GM21717 (cell line): ENCODE results near the gene RIN1.

Source experiments
- ATAC-seq: cut with Tn5 transposase; IDR thresholded peaks from one replicate; pipeline ENCODE4 v1.9.1; 2021; ENCODE audit warnings: mild to moderate bottlenecking, moderate library complexity; ENCODE audit not compliant: unreplicated experiment

Gene RIN1

GRCh38 chr11:66309475-66309874 is 26.8 kb downstream of the RIN1 start:
- ATAC-seq = no peak

GRCh38 chr11:66302656-66303055 is 33.6 kb downstream of the RIN1 start:
- ATAC-seq = no peak

- no peak for ATAC-seq
These were observed 37.0 kb downstream of the RIN1 start for GRCh38 chr11:66299186-66299585.

- ATAC-seq = no peak
These were observed 38.6 kb downstream of the RIN1 start for GRCh38 chr11:66297610-66298009.

- ATAC-seq = no peak
These were observed 41.3 kb downstream of the RIN1 start for GRCh38 chr11:66294626-66295620.

- ATAC-seq = no peak
These were observed 42.2 kb downstream of the RIN1 start for GRCh38 chr11:66293777-66294625.

- no peak for ATAC-seq
These were observed 42.9 kb downstream of the RIN1 start for GRCh38 chr11:66293352-66293751.

- ATAC-seq = no peak
These were observed 43.5 kb downstream of the RIN1 start for GRCh38 chr11:66292543-66293332.

- ATAC-seq = no peak
These were observed 44.3 kb downstream of the RIN1 start, which contains the start of gene TMEM151A for GRCh38 chr11:66291706-66292542. Gene TMEM151A (plus strand): TSS chr11:66291894. CDS start chr11:66292014, 120 bp downstream.

GRCh38 chr11:66291303-66291705 is 44.9 kb downstream of the RIN1 start:
- ATAC-seq = no peak

GRCh38 chr11:66290330-66290621 is 46.0 kb downstream of the RIN1 start:
- ATAC-seq = no peak

- ATAC-seq = peak; percentile 28
These were observed 46.5 kb downstream of the RIN1 start for GRCh38 chr11:66289548-66290329.

- ATAC-seq = peak; percentile 84
These were observed 47.3 kb downstream of the RIN1 start, which contains the start of gene YIF1A for GRCh38 chr11:66288671-66289547. Gene YIF1A (minus strand): TSS chr11:66289143. CDS start chr11:66288985, 158 bp downstream.

GRCh38 chr11:66287889-66288670 is 48.2 kb downstream of the RIN1 start:
- ATAC-seq = no peak

GRCh38 chr11:66287211-66287888 is 48.9 kb downstream of the RIN1 start:
- no peak for ATAC-seq

- ATAC-seq = no peak
These were observed 49.5 kb downstream of the RIN1 start for GRCh38 chr11:66286699-66287098.
